ENCODE measurements around the gene NPM3. TPM values are rescaled to one million over a fixed set of nuclear protein-coding genes. Genes with fewer than 3 reads are reported as not detected.

NPM3 gene
- total RNA-seq, 1 experiment from 2014 or later: 92.6 TPM

- POLR2A ChIA-PET: no interaction called here
- H3K9me3 Mint-ChIP-seq (ENCODE audit: unreplicated experiment): no peaks in the 10 kb centered on the region
- DNase-seq: no peak
- BruUV-seq (replicated peaks): no TSS peak
- H3K27me3 ChIP-seq (replicated peaks; ENCODE audit: control insufficient read depth, insufficient read depth, low read length): no peaks in the 10 kb centered on the region
- H3K36me3 Mint-ChIP-seq (ENCODE audit: insufficient read depth, unreplicated experiment): no peaks in the 10 kb centered on the region
- intact Hi-C loops (cut with micrococcal nuclease; ENCODE audit: unreplicated experiment): no loop called here
- CTCF ChIA-PET: no interaction called here
- H3K4me3 ChIP-seq (ENCODE audit: low read depth, low read length): no peak overlapping the region
- no peaks in the 10 kb centered on the region for H3K36me3 ChIP-seq (ENCODE audit: control insufficient read depth, insufficient read depth, low read length)
- TF ChIP-seq, protein P1, sequence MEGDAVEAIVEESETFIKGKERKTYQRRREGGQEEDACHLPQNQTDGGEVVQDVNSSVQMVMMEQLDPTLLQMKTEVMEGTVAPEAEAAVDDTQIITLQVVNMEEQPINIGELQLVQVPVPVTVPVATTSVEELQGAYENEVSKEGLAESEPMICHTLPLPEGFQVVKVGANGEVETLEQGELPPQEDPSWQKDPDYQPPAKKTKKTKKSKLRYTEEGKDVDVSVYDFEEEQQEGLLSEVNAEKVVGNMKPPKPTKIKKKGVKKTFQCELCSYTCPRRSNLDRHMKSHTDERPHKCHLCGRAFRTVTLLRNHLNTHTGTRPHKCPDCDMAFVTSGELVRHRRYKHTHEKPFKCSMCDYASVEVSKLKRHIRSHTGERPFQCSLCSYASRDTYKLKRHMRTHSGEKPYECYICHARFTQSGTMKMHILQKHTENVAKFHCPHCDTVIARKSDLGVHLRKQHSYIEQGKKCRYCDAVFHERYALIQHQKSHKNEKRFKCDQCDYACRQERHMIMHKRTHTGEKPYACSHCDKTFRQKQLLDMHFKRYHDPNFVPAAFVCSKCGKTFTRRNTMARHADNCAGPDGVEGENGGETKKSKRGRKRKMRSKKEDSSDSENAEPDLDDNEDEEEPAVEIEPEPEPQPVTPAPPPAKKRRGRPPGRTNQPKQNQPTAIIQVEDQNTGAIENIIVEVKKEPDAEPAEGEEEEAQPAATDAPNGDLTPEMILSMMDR (IDR thresholded peaks at IDR 0.05; ENCODE audit: insufficient read depth in 1 of 2, low read depth in 1 of 2, low read length in 1 of 2, severe bottlenecking in 1 of 2, unreplicated experiment in 1 of 2): no peak
- H3K27ac Mint-ChIP-seq (ENCODE audit: unreplicated experiment): no peak overlapping the region
- peaks cover 15% of the 10 kb centered on the region for H3K4me1 ChIP-seq
- H3K4me1 Mint-ChIP-seq (ENCODE audit: low read depth, unreplicated experiment): peaks cover 10% of the 10 kb centered on the region
- H3K4me3 Mint-ChIP-seq (ENCODE audit: unreplicated experiment): no peak overlapping the region
- H3K9me3 ChIP-seq: no peaks in the 10 kb centered on the region
- H3K27me3 Mint-ChIP-seq (ENCODE audit: insufficient read depth, unreplicated experiment): no peaks in the 10 kb centered on the region
Observed at GRCh38 chr10:101744267-101744666, 39.0 kb downstream of the NPM3 start.

DNA sequence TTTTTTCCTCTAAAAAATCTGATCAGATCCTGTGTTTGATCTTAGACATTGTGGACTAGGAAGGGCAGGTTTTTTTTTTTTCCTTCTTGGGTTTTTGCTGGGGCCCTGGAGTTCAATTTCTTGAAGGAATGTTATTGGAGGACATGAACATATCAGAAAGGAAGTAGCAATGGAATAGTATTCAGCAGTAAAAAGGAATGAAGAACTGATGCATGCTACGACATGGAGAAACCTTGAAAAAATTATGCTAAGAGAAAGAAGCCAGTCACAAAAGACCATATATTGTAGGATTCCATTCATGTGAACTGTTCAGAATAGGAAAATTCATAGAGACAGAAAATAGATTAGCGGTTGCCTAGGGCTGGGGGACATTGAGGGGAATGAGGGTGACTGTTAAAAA lies 41.3 kb downstream of the NPM3 start:
- intact Hi-C loops (cut with micrococcal nuclease; ENCODE audit: unreplicated experiment): no loop called here
- no peak overlapping the region for H3K4me3 Mint-ChIP-seq (ENCODE audit: unreplicated experiment)
- H3K27me3 Mint-ChIP-seq (ENCODE audit: insufficient read depth, unreplicated experiment): no peaks in the 10 kb centered on the region
- Histone ChIP-seq H3K9me3 (no peaks in the 10 kb centered on the region), H3K27me3 (replicated peaks; ENCODE audit: control insufficient read depth, insufficient read depth, low read length) (no peaks in the 10 kb centered on the region), H3K36me3 (ENCODE audit: control insufficient read depth, insufficient read depth, low read length) (no peaks in the 10 kb centered on the region), H3K4me1 (peaks cover 15% of the 10 kb centered on the region), H3K4me3 (ENCODE audit: low read depth, low read length) (no peak overlapping the region)
- H3K36me3 Mint-ChIP-seq (ENCODE audit: insufficient read depth, unreplicated experiment): no peaks in the 10 kb centered on the region
- H3K27ac Mint-ChIP-seq (ENCODE audit: unreplicated experiment): no peak overlapping the region
- BruUV-seq (replicated peaks): no TSS peak
- ChIA-PET POLR2A (no interaction called here), CTCF (interaction anchor here (1.2 kb wide), 1 partner anchor 139 kb away, joined by 3 read pairs; no protein-coding TSS in a partner anchor)
- TF ChIP-seq, protein P1 (IDR thresholded peaks at IDR 0.05; ENCODE audit: insufficient read depth in 1 of 2, low read depth in 1 of 2, low read length in 1 of 2, severe bottlenecking in 1 of 2, unreplicated experiment in 1 of 2): no peak
- H3K4me1 Mint-ChIP-seq (ENCODE audit: low read depth, unreplicated experiment): peaks cover 10% of the 10 kb centered on the region
- DNase-seq: no peak
- H3K9me3 Mint-ChIP-seq (ENCODE audit: unreplicated experiment): no peaks in the 10 kb centered on the region

- no peaks in the 10 kb centered on the region for H3K4me1 ChIP-seq
- intact Hi-C loops (cut with micrococcal nuclease; ENCODE audit: unreplicated experiment): no loop called here
- no TSS peak for BruUV-seq (replicated peaks)
- Mint-ChIP-seq H3K27me3 (ENCODE audit: insufficient read depth, unreplicated experiment) (peaks cover 2% of the 10 kb centered on the region), H3K36me3 (ENCODE audit: insufficient read depth, unreplicated experiment) (no peaks in the 10 kb centered on the region), H3K4me3 (ENCODE audit: unreplicated experiment) (no peak overlapping the region), H3K9me3 (ENCODE audit: unreplicated experiment) (no peaks in the 10 kb centered on the region), H3K4me1 (ENCODE audit: low read depth, unreplicated experiment) (no peaks in the 10 kb centered on the region), H3K27ac (ENCODE audit: unreplicated experiment) (no peak overlapping the region)
- no peaks in the 10 kb centered on the region for H3K36me3 ChIP-seq (ENCODE audit: control insufficient read depth, insufficient read depth, low read length)
- POLR2A ChIA-PET: no interaction called here
- DNase-seq: no peak
- H3K4me3 ChIP-seq (ENCODE audit: low read depth, low read length): no peak overlapping the region
- TF ChIP-seq, protein P1 (IDR thresholded peaks at IDR 0.05; ENCODE audit: insufficient read depth in 1 of 2, low read depth in 1 of 2, low read length in 1 of 2, severe bottlenecking in 1 of 2, unreplicated experiment in 1 of 2): no peak
- CTCF ChIA-PET: no interaction called here
- H3K9me3 ChIP-seq: no peaks in the 10 kb centered on the region
- H3K27me3 ChIP-seq (replicated peaks; ENCODE audit: control insufficient read depth, insufficient read depth, low read length): no peaks in the 10 kb centered on the region
Observed at GRCh38 chr10:101736666-101737065, 46.6 kb downstream of the NPM3 start.
